GM19240 (cell line): Measurements from ENCODE around the gene CHRM5.

Experiments used
- DNase-seq: peaks from one replicate; pipeline ENCODE4 v3.0.0; 2011; ENCODE audit warnings: low spot score; ENCODE audit not compliant: insufficient read length

Gene CHRM5, protein sequence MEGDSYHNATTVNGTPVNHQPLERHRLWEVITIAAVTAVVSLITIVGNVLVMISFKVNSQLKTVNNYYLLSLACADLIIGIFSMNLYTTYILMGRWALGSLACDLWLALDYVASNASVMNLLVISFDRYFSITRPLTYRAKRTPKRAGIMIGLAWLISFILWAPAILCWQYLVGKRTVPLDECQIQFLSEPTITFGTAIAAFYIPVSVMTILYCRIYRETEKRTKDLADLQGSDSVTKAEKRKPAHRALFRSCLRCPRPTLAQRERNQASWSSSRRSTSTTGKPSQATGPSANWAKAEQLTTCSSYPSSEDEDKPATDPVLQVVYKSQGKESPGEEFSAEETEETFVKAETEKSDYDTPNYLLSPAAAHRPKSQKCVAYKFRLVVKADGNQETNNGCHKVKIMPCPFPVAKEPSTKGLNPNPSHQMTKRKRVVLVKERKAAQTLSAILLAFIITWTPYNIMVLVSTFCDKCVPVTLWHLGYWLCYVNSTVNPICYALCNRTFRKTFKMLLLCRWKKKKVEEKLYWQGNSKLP

DNA sequence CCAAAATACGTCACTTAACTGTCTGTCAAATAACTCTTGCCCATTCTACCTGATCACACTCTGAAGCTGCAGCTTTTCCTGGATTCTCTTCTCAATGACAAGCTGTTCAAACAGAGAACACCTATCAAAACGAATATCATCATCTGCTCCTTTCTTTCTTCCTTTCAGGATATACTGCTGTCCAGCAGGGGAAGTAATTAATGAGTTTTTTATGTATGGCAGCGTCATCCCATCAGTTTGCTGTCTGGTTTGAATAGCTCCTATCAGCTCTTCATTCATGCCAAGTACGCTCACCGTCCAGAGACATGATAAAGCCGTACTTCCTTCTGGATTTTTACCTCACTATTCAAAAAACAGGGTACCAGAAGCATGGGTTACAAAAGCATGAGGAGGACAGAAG, at the start of gene CHRM5:
CHRM5 (plus strand) TSS at position 274 of the 400 bp plus-strand sequence. CDS start 94,221 bp downstream, outside the sequence.
- DNase-seq, result no peak

DNA sequence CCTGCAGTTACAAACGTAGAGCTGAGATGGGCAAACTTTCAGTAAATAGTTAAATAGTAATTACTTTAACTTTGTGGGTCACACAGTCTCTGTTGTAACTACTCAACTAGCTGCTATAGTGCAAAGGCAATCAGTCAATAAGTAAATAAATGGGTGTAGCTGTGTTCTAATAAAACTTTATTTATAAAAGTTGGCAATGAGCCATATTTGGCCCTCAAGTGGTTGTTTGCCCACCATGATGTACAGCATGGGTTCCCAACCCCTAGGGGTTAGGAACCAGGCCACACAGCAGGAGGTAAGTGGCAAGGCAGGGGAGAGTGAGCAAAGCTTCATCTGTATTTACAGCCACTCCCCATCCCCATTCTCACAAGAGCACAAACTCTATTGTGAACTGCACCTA, 44.9 kb upstream of the CHRM5 start:
- no peak for DNase-seq

DNA sequence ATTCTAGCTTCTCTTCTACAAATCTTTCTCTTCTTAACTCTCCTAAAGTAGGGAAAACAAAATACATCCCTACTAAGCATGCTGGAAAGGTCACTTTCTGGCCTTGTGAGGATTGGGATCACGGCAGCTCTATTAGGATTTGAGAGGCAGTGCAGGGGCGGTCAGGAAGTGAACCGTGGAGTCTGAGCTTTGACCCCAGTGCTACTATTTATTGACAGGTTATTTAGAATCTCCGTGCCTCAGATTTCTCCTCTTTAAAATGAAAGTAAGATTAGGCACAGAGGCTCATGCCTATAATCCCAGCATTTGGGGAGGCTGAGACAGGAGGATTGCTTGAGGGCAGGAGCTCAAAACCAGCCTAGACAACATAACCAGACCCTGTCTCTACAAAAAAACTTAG, 42.0 kb upstream of the CHRM5 start:
- no peak for DNase-seq

DNA sequence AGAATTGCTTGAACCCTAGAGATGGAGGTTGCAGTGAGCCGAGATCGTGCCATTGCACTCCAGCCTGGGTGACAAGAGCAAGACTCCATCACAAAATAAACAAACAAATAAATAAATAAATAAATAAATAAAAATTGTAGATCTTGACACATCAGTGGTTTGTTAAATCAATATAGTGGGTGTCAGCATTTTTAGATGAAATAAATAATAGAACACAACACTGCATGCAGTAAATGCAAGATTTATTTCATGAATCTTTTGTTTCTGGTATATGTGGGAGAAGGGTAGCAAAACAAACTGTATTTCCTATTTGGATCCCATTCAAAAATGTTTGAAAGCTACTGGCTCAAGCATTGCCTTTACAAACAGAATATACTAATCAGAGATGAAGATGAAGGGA, 35.6 kb upstream of the CHRM5 start:
- no peak for DNase-seq

DNA sequence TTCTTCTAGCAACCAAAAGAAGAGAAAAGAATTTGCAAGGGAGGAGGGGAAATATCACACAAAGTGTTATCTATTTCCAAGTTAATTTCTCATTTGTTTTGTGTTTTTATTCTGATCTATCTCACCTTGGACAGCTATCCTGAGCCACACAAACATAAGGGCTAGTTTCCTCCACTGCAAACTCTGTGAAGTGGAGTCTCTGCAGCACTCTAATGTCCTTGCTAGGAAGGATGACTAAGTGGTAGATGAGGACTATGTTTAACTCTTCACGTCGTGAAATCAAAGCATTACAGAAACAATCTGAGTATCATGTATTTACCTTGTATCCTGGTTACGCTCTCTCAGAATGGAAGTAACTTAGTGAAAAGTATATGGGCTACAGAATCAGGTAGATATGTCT, 33.9 kb upstream of the CHRM5 start:
- DNase-seq, result no peak

DNA sequence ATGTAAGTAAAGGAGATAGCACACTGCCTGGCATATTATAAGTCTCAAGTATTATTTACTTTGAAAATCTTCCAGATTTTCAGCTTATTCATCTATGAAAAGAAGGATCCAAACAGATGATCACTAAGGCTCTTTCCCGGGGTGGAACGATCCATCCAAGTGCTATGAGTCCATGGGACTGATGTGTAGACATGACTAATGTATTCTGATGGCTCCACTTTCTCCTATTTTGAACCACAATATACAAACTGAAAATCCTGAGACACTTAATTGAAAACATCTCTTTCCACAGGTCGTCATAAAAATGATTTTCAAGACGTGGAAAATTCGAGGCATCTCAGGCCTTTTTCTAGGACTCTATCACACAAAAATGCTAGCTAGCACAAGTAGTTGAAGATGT, 33.4 kb upstream of the CHRM5 start:
- DNase-seq, result no peak

DNA sequence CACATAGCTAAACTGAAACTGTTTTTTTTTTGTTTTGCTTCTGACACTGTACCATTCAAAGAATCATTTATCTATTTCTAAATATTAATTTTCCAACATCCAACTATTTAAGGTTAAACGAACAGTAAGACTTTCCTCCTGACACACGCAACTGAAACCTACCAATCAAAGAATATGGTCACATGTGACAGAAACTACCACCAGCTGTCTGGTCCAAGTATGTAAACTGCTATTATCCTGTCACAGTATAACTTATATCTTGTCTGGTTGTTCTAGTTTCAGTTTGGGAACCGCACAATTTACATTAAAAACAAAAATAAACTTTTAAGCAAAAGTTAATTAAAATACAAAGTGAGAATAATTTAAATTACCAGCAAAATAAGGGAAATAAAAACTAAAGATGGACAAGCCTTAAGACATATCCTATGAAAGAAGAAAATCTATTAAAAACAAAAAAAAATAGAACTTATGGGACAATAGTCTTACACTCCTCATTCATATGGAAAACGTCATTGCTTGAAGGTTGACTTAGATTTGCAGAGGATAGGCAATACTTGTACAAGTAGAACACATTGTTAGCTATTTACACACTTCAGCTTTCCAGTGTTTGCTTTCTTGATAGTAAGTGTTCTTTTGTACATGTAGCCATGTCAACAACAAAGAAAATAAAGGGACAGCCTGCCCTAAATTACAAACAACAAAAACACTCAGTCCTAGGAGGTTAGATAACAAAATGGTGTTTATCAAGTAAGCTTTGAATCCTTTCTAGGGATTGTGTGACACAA, 26.8 kb upstream of the CHRM5 start:
- DNase-seq, result no peak

DNA sequence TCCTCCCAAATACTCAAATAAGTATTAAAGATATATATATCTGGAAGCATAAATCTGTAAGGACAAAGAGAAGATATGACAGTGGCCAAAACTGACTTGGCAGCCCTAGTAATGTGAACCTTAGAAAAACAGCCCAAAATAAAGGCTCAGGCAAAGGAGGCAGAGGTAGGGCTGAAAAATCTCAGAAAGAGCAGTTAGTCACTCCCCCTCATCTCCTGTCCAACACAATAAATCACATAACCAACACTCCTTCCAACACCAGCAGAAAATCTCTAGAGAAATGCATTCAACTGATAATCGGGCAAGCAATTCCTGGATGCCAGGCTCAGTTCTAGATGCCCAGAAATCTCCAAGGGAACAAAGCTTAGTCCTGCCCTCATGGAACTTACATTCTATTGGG, 22.1 kb upstream of the CHRM5 start:
- DNase-seq, result no peak

DNA sequence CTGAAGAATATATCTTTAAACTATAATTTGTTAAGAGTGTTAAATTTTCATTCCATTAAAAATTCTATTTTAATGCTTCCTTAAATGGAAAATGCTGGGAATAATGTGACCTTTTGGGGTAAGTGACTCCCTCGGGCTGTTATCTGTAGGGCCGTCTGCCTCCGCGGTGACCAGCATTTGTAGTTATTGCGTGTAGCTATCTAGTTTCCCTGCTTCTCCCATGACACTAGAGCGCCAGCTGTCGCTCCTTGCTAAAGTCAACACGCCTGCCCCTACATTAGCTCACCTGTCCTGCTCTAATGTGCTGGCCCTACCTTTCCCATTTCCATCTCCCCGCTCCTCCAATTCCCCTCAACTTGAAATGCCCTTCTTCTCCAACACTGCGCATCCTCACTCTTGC, 12.4 kb upstream of the CHRM5 start:
- DNase-seq, result no peak

DNA sequence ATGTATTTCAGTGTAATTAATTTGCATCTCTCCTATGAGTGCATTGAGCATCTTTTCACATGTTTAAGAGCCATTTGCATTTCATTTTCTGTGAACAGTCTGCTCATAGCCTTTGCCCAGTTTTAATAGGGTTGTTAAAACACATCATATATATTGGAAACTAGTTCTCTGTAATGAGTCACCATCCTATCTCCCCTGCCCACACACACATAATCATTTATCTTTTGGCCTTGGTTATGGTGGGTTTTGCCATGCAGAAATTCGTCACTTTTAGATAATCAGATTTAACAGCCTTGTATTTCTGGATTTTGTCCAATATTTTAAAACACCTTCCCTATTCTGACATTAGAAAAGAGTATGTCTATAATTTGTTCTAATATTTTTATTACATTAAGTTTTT, 11.9 kb upstream of the CHRM5 start:
- no peak for DNase-seq

DNA sequence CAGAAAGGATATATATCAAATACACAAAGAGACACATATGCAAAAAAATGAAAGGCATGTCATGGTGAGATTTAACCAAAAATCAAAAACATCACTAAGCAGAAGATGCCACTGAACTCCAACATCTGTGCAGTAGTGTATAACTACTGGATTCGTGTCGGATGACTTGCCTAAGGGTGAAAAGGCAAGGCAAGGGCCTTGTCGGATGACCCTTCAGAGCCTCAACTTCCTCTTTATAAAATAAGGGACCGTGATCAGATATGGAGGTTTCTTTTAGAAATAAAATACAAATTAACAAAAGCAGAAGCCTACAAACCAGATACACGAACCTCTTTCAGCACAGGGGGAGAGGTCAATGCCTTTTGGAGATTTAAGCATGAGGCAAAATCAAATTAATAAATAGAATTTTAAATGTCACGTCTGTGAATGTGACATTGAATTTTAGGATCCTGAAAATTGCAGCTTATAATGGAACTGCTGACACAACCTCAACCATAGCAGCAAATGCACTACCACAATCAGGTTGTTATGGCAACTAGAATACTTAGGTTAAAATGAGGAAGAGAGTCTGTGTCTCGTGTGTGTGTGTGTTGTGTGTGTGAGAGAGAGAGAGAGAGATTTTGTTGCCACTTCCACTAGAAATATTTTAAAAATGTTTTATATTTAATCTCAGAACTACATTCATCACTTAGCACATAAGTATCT, 8.3 kb upstream of the CHRM5 start:
- DNase-seq, result no peak

DNA sequence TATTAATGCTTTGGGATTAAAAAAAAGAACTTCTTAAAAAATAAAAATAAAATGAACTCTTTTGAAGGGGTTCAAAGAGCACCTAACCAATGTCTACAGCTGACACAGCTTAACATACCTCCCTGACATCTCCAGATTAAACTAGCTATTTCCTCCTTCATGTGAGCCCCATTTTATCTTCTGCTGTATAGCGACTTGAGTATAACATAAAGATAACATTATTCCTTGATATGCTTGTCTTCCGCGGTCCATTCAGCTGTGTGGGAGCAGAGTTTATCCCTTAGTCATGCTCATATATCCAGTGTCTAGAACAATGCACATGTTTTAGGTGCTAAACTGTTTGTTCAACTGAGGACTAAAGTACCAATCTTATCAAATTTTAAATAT, 7.8 kb upstream of the CHRM5 start:
- DNase-seq, result no peak

DNA sequence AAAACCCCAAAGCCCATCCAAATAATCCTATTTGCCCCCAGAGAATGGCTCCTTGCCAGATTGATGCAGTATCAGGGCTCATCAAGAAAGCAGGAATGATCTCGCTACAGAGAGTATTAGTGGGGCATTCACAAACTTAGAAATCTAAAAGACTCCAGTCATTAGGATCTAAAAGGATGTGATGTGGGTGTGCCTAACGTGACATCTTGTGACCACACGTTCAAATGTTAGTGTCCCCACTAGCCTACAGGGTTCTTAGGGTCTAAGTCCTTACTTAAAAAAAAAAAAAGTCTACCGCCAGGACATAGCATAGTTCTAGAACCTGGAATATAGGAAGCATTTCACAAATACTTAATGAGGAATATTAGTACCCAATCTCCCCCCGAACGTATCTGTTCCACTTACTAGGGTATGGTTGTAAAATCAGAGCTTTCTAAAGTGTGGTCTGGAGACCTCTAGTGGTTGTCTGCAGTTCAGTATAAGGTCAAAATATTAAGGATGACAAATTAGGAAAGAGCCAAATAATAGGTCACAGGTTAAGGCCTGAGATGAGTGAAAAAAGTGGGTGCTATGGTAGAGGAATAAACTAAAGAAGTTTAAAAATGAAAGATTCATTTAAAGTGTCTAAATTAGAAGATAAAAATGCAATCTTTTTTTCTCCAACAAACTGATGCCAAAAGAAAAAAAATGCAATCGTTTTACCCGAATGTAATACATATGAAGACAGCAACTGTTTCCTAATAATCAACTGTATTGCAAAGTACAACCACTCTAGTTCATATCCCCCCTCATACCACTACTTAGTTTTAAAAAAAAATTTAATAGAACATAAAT, 4.2 kb upstream of the CHRM5 start:
- DNase-seq, result no peak

DNA sequence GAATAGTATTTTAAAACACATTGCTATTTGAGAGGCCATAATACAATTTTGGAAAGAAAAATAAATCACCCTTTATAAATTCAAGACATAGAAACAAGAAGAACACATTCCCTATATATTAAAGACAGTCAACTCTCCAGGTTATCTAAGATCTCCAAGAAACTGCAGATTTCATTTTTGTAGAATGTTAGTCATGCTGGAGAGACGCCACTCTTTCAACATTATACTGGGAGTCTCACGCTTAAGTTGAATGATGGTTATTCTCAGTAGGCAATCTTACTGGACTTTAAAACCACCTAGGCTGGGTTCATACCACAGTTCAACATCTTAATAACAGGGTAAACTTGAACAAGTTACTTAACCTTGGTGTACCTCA, 3.6 kb upstream of the CHRM5 start:
- DNase-seq, result no peak

DNA sequence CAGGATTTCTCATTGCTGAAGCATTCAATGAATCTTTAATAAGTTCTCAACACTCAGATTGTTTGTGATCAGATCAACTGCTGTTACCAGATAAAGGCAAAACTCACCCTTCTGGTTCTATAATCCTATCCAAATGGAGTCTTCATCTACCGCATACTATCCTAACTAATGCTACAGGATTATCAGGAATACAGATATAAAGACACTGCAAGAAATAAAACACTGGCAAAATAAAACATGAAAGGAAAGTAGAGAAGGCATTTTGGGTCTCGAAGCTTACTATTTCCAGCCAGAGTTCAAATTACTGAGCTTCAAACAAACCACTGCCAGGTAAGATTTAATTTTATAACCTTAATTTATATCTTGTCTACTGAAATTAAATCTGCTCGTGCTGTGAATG, 524 bp downstream of the CHRM5 start:
- DNase-seq, result no peak

DNA sequence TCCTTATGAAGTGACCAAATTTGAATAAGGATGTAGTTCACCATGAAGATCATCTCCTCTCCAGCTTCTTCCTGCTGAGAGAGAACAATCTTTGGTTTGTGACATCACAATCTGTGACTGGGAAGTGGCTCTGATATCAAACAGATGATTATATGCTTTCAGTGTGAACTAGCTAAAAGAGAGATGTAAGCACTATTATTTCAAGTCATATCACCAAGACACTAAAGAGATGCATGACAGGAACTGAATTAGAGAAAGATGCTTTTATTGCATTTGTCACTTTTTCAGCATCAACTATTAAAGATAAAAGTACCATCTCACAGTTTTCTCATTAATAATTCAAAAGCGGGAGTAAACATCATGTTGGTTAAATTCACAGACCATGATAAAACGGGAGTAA, 3.5 kb downstream of the CHRM5 start:
- DNase-seq, result no peak

DNA sequence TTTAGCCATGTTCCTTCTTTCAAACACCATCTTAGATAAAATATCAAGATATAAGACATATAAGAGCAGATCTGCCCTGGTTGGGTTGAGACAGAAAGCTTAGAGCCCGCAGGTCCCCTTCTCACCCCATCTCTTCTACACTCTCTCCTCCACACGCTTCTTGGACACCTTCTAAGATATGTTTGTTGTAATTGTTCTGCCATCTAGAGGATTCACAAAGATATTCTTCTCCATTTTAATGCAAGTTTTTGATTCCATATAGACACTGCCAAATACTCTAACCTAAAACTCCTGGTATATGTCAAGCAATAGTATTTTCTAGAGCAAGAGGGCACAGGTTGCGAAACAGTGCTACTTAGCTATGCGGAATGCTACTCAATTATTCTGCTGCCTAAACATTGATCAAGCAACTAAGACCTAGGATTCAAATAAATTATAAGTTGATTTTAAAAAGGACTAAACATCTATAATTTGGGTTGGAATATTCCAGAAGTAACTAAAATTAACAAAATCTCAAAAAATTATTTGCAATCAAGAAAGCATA, 6.8 kb downstream of the CHRM5 start:
- no peak for DNase-seq

DNA sequence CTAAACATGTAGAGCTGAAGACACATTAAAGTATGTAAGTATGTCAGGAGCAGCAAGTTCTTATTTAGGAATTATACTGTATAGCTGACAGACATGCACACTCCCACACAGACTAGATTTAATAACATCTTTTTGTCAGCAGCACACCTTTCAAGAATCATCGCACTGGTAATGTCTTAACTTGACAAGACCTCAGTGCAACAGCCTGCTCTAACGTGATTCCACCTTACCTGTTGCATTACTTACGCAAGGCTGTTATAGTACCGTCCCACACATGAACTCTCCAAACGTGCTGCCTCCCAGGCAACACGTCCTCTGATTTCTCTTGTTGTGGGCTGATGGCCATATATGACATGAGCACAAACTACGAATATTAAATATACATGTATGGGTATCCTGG, 11.9 kb downstream of the CHRM5 start:
- no peak for DNase-seq

DNA sequence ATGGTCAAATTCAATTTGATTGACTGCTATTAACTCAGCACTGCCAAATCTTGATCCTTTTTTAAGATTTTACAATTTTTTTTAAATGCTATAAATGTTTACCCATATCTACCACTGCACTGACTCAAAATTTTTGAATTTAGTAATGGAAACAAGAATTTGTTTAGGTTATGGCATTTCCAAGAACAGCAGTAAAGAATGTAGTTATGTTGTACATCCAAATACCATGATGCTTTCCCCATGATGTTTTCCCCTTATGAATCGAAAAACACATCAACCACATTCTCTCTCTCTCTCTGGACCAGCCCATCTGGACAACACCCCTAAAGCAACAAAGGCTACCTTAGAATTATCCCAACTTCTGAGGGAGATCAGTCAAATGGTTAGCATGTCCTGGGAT, 14.2 kb downstream of the CHRM5 start:
- no peak for DNase-seq

DNA sequence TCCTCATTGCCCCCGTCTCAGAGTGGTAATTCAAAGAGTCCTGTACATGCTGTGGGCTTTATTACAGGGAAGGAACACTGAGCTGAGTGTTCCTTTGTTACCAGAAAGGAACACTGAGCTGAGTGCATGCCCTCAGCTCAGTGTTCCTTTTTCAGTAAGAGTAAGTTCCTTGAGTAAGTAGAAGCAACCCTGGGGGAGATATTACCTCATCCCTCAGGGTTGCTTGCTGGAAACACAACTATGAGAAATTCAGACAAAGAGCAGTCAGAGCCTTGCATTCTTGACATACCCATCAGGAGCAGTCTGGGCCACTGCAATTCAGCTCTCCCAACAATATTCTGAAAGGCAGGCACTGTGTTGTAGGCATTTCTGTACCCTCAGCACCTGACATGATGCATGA, 17.0 kb downstream of the CHRM5 start:
- no peak for DNase-seq

DNA sequence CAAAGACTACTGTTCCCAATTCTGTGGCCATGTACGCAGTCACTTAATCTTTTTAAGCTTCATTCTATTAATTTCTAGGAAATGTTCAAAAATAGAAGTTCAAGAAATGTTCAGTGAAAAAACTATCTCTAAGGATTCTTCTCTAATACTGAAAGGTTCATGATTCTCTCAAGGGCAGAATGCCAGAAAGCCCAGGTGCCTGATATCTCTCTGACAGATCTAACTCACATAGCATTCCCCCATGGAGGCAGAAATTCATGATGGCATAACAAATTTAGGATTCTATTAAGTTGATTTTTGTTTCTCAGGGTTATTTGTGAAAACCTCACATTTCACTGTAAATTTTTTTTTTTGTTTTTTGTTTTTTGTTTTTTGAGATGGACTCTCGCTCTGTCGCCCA, 17.5 kb downstream of the CHRM5 start:
- DNase-seq, result no peak
